ENCODE measurements around the gene DLGAP1.

DNA sequence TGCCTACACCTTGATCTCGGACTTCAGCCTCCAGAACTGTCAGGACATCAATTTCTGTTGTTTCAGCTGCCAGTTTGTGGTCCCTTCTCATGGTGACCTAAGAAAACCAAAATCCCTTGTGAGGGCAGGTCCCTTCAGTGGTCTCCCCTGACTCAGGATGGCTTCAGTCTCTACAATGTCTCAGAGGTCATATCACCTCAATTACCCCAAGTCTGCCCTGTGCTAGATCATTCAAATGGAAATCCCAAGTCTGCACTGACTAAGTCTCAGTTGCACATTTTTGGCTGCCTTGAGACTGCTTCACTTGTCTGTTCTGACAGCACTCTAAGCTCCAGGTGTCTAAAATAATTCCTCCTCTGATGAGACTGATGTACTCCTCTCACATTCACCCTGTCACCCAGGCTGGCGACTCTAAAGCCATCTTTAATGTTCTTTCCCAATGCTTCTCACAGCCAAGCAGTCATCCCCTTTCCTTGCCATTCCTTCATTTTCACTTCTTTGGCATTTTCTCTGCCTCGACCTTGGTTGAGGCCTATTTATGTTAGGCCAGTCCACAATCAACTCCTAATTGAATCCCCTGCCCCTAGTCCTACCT lies 470.8 kb downstream of the DLGAP1 start:
- TF ChIP-seq PTBP1 (IDR thresholded peaks at IDR 0.05; ENCODE audit: low read depth, low read length, poor library complexity, severe bottlenecking) (no peak), POLR2A (IDR thresholded peaks at IDR 0.05; ENCODE audit: insufficient read depth in 1 of 2, low read depth in 2 of 2, low read length in 2 of 2) (no peak), HDAC6 (IDR thresholded peaks at IDR 0.05; ENCODE audit: low read depth, low read length) (no peak), FOXK1 (CRISPR knock-in tag; IDR thresholded peaks at IDR 0.05; ENCODE audit: borderline replicate concordance, low read depth) (no peak)
- TF ChIP-seq, protein P1, sequence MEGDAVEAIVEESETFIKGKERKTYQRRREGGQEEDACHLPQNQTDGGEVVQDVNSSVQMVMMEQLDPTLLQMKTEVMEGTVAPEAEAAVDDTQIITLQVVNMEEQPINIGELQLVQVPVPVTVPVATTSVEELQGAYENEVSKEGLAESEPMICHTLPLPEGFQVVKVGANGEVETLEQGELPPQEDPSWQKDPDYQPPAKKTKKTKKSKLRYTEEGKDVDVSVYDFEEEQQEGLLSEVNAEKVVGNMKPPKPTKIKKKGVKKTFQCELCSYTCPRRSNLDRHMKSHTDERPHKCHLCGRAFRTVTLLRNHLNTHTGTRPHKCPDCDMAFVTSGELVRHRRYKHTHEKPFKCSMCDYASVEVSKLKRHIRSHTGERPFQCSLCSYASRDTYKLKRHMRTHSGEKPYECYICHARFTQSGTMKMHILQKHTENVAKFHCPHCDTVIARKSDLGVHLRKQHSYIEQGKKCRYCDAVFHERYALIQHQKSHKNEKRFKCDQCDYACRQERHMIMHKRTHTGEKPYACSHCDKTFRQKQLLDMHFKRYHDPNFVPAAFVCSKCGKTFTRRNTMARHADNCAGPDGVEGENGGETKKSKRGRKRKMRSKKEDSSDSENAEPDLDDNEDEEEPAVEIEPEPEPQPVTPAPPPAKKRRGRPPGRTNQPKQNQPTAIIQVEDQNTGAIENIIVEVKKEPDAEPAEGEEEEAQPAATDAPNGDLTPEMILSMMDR (CRISPR knock-in tag; IDR thresholded peaks at IDR 0.05), result no peak
- TF ChIP-seq, protein P2, sequence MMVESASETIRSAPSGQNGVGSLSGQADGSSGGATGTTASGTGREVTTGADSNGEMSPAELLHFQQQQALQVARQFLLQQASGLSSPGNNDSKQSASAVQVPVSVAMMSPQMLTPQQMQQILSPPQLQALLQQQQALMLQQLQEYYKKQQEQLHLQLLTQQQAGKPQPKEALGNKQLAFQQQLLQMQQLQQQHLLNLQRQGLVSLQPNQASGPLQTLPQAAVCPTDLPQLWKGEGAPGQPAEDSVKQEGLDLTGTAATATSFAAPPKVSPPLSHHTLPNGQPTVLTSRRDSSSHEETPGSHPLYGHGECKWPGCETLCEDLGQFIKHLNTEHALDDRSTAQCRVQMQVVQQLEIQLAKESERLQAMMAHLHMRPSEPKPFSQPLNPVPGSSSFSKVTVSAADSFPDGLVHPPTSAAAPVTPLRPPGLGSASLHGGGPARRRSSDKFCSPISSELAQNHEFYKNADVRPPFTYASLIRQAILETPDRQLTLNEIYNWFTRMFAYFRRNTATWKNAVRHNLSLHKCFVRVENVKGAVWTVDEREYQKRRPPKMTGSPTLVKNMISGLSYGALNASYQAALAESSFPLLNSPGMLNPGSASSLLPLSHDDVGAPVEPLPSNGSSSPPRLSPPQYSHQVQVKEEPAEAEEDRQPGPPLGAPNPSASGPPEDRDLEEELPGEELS (CRISPR knock-in tag; IDR thresholded peaks at IDR 0.05), result no peak

Measured in HepG2 (cell line).